ENCODE results near the gene PIGR. TPM values are rescaled to one million over a fixed set of nuclear protein-coding genes. Genes with fewer than 3 reads are reported as not detected.

The PIGR gene
- total RNA-seq, 2 experiments from 2014 or later, result not detected

DNA sequence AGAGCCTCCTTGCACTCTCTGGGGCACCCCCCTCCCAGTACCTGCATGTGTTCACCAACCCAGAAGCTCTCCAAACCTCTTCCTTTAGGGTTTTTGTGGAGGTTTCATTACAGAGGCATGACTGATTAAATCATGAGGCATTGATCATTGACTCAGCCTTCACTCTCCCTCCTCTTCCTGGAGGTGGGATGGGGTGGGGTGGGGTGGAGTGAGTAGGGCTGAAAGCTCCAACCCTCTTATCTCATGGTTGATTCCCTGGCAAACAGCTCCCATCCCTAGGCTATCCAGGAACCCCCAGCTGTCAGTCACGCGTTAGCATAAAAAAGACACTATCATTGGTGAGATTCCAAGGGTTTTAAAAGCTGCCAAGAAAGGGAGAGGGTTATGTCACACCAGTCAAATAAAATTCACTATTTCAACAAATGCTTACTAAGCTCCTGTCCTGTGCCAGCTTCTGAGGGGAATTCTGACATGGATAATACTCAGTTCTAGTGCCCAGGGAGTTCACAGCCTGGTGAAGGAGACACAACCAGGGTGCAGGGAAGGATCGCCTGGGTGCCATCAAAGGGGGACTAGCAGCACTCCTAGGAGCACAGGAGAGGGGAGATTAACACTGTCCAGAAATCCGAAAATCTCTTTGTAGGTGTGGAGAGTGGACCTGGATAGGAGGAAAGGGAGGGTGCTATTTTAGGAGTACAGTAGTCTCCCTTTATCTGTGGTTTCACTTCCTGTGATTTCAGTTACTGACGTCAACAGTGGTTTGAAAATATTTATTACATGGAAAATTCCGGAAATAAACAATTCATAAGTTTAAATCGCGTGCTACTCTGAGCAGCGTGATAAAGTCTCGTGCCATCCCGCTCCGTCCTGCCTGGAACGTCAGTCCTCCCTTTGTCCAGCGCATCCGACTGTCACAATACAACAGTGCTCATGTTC is 55.9 kb downstream of the PIGR start:
- ChIA-PET CTCF (interaction anchor here (1.1 to 2.2 kb wide), 2 partner anchors 12 to 21 kb away, joined by 3 to 8 read pairs; no protein-coding TSS in a partner anchor), POLR2A (no interaction called here)
- no peak overlapping the region for H3K4me3 Mint-ChIP-seq
- no peak for DNase-seq
- peaks cover 4% of the 10 kb centered on the region for H3K9me3 Mint-ChIP-seq
- H3K36me3 Mint-ChIP-seq (ENCODE audit: low read depth), result no peaks in the 10 kb centered on the region
- H3K27me3 Mint-ChIP-seq, result no peaks in the 10 kb centered on the region
- H3K4me1 Mint-ChIP-seq, result peaks cover 33% of the 10 kb centered on the region
- no peak overlapping the region for H3K27ac Mint-ChIP-seq

DNA sequence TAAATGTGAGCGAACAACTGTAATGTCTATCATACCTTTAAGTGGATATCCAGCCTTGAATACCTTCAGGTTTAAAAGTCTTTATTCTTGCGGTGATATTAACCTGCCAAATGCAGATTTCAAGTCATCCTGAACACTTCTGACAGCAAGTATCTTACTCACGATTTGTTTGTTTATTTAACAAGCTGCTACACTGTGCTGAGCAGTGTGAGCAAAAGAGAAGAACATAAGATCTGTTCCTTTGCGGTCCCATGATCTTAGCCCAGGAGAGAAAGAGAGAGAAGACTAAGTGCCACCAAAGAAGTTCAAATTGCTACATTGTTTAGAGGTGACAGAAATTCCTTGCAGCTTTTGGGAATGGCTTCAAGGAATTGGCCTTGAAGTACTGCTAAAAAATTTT is 58.6 kb downstream of the PIGR start:
- POLR2A ChIA-PET, result no interaction called here

DNA sequence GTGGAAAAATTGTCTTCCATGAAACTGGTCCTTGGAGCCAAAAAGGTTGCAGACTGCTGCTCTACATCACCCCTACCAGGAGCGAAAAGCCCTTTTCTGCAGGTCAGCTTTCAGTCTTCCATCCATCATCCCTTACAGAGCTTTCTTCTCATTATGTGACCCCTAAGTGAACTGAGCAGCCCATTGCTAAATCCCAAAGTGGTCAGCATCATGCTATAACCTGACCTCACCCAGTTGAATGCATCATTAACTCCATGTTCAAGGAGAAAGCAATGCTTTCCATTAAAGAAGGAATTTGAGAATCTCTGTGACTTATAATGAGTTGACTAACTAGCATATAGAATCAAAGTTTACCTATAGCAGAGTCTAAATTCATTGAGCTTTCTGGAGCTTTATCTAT is 59.4 kb downstream of the PIGR start:
- CTCF ChIA-PET, result interaction anchor here (1.1 to 3.2 kb wide), 4 partner anchors 9 to 81 kb away, joined by 3 to 19 read pairs (median 4); no protein-coding TSS in a partner anchor
- Mint-ChIP-seq H3K9me3 (peaks cover 6% of the 10 kb centered on the region), H3K4me3 (no peak overlapping the region), H3K27me3 (peaks cover 2% of the 10 kb centered on the region), H3K36me3 (ENCODE audit: low read depth) (no peaks in the 10 kb centered on the region), H3K27ac (no peak overlapping the region), H3K4me1 (peaks cover 26% of the 10 kb centered on the region)
- no peak for DNase-seq
- POLR2A ChIA-PET, result no interaction called here

More for the DNA sequence above, 58.6 kb downstream of the PIGR start:
- no peak for DNase-seq
- H3K4me3 Mint-ChIP-seq, result no peak overlapping the region
- H3K36me3 Mint-ChIP-seq (ENCODE audit: low read depth), result no peaks in the 10 kb centered on the region
- CTCF ChIA-PET, result interaction anchor here (0.6 to 1.2 kb wide), 2 partner anchors 33 to 46 kb away, joined by 3 read pairs; no protein-coding TSS in a partner anchor
- peaks cover 28% of the 10 kb centered on the region for H3K4me1 Mint-ChIP-seq
- peaks cover under 1% of the 10 kb centered on the region for H3K27me3 Mint-ChIP-seq
- no peak overlapping the region for H3K27ac Mint-ChIP-seq
- H3K9me3 Mint-ChIP-seq, result peaks cover 5% of the 10 kb centered on the region

DNA sequence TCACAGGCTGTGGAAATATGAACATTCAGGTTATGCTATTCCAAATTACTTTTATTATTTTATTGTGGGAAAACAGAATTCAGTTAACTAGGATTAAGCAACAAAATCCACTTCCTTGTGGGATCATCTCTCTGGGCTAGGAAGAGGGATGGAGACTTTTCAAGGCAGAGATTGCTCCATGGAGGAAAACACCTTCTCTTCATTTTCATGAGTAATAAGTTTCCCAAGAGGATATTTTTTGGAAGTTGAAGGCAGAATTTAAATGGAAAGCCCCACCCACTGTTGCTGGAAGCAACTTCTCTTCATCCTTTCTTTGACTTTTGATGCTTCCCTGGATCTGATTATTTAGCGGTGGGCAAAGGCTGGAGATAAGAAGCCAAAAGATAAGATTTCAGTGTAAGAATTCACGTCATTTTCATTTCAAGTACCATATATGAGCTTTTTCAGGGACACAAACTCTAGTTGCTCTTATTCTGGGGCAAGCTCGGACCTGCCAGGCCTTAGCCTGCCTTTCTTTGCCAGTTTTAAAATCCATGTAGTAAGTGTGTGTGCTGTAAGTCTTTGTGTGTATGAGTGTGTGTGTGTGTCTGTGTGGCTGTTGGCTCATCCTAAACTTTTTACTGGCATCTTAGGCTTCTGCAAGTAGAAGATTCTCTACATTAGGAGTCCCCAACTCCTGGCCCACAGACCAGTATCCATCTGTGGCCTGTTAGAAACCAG is 60.8 kb downstream of the PIGR start:
- POLR2A ChIA-PET, result no interaction called here
- H3K27me3 Mint-ChIP-seq, result peaks cover 2% of the 10 kb centered on the region
- no peak overlapping the region for H3K4me3 Mint-ChIP-seq
- peaks cover 7% of the 10 kb centered on the region for H3K9me3 Mint-ChIP-seq
- H3K36me3 Mint-ChIP-seq (ENCODE audit: low read depth), result no peaks in the 10 kb centered on the region
- DNase-seq, result no peak
- CTCF ChIA-PET, result interaction anchor here (0.8 to 3.2 kb wide), 7 partner anchors 10 to 97 kb away, joined by 3 to 19 read pairs (median 4); no protein-coding TSS in a partner anchor
- H3K4me1 Mint-ChIP-seq, result peaks cover 14% of the 10 kb centered on the region
- no peak overlapping the region for H3K27ac Mint-ChIP-seq

DNA sequence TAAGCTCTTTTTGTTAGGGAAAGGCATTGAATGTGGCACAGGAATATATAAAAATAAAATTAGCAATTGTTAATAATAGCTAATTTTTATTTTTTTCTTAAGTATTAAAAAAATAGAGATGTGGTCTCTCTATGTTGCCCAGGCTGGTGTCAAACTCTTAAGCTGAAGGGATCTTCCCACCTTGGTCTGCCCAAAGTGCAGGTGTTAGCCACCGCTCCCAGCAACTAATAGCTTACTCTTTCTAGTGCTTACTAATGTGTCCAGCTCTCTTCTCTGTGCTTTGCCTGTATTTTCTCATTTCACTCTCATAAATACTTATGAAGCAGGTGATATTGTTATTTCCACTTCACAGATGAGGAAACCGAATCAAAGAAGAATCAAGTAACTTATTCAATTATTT is 62.4 kb downstream of the PIGR start:
- H3K9me3 Mint-ChIP-seq, result peaks cover 17% of the 10 kb centered on the region

DNA sequence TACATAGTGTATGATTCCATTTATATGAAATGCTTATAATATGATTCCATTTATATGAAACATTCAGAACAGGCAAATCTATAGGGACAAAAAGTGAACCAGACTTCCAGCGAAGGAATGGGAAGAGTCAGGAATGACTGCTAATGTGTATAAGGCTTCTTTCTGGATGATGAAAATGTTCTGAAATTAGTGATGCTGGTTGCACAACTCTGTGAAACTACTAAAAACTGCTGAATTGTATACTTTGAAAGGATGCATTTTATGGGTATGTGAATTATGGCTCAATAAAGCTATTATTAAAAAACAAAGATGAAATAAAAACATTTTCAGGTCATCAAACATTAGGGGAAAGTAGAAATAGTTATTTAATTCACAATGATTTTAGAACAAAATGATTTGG is 63.1 kb downstream of the PIGR start:
- no peak for DNase-seq
- H3K4me1 Mint-ChIP-seq, result peaks cover under 1% of the 10 kb centered on the region
- peaks cover 22% of the 10 kb centered on the region for H3K9me3 Mint-ChIP-seq
- H3K27ac Mint-ChIP-seq, result no peak overlapping the region
- H3K27me3 Mint-ChIP-seq, result peaks cover 2% of the 10 kb centered on the region
- H3K36me3 Mint-ChIP-seq (ENCODE audit: low read depth), result peaks cover 7% of the 10 kb centered on the region
- H3K4me3 Mint-ChIP-seq, result no peak overlapping the region
- POLR2A ChIA-PET, result no interaction called here
- CTCF ChIA-PET, result interaction anchor here (0.8 to 2.2 kb wide), 4 partner anchors 11 to 149 kb away, joined by 3 to 12 read pairs (median 3); no protein-coding TSS in a partner anchor

More for the DNA sequence above, 62.4 kb downstream of the PIGR start:
- DNase-seq, result no peak
- H3K4me3 Mint-ChIP-seq, result no peak overlapping the region
- peaks cover 2% of the 10 kb centered on the region for H3K27me3 Mint-ChIP-seq
- H3K4me1 Mint-ChIP-seq, result peaks cover 3% of the 10 kb centered on the region
- no peak overlapping the region for H3K27ac Mint-ChIP-seq
- H3K36me3 Mint-ChIP-seq (ENCODE audit: low read depth), result peaks cover 5% of the 10 kb centered on the region
- CTCF ChIA-PET, result interaction anchor here (0.8 to 3.2 kb wide), 10 partner anchors 12 to 191 kb away, joined by 3 to 19 read pairs (median 3); partner anchors contain the start of gene IL24
- POLR2A ChIA-PET, result interaction anchor here (0.6 kb wide), 1 partner anchor 67 kb away, joined by 3 read pairs; no protein-coding TSS in a partner anchor

DNA sequence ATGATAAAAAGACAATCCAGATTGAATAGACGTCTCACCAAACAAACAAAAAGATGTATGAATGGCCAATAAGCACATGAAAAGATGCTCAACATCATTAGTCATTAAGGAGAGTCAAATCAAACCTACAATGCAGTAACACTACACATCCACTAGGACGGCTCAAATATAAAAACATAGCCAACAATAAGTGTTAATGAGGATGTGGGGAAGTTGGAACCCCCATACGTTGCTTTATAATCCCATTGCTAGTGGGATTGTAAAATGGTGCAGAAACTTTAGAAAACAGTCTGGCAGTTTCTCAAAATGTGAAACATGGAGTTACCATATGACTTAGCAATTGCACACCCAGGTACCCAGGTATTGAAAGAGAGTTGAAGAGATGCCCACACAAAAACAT is 63.7 kb downstream of the PIGR start:
- Mint-ChIP-seq H3K27me3 (peaks cover 2% of the 10 kb centered on the region), H3K4me3 (no peak overlapping the region), H3K27ac (no peak overlapping the region), H3K4me1 (no peaks in the 10 kb centered on the region), H3K36me3 (ENCODE audit: low read depth) (peaks cover 9% of the 10 kb centered on the region), H3K9me3 (peaks cover 28% of the 10 kb centered on the region)
- DNase-seq, result no peak
- CTCF ChIA-PET, result interaction anchor here (0.8 kb wide), 1 partner anchor 10 kb away, joined by 3 read pairs; no protein-coding TSS in a partner anchor
- POLR2A ChIA-PET, result no interaction called here

DNA sequence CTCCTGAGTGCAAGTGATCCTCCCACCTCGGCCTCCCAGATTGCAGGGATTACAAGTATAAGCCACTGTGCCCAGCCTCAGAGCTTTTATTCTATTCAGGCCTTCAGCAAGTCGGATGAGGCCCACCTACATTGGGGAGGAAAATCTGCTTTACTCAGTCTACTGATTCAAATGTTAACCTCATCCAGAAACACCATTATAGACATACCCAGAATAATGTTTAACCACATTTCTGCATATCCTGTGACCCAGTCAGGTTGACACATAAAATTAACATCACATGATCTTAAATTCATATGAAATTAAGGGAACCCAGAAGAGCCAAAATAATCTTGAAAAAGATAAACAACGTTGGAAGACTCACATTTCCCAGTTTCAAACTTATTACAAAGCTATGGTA is 66.0 kb downstream of the PIGR start:
- no peak for DNase-seq
- peaks cover 39% of the 10 kb centered on the region for H3K9me3 Mint-ChIP-seq
- peaks cover 5% of the 10 kb centered on the region for H3K27me3 Mint-ChIP-seq
- H3K36me3 Mint-ChIP-seq (ENCODE audit: low read depth), result peaks cover 13% of the 10 kb centered on the region
- H3K4me3 Mint-ChIP-seq, result no peak overlapping the region
- no peaks in the 10 kb centered on the region for H3K4me1 Mint-ChIP-seq
- ChIA-PET POLR2A (no interaction called here), CTCF (interaction anchor here (1.0 to 1.2 kb wide), 3 partner anchors 29 to 71 kb away, joined by 3 read pairs; no protein-coding TSS in a partner anchor)
- H3K27ac Mint-ChIP-seq, result no peak overlapping the region

Other genes starting within 250 kb of the PIGR start
- not detected for gene IL19, start 175.7 kb downstream of the PIGR start, total RNA-seq
- under 1 TPM; 0.12 to 0.15 TPM for gene IL10, start 174.0 kb downstream of the PIGR start, total RNA-seq
- gene IL20, start 80.8 kb downstream of the PIGR start, total RNA-seq, result not detected
- gene IL24, start 49.0 kb downstream of the PIGR start, total RNA-seq, result not detected
- gene FCMR, start 24.5 kb downstream of the PIGR start, total RNA-seq, result 100 to 1,000 TPM; 151 to 157 TPM
- not detected for gene FCAMR, start 24.0 kb upstream of the PIGR start, total RNA-seq
- not detected for gene C1orf116, start 86.3 kb upstream of the PIGR start, total RNA-seq
- gene YOD1, start 104.7 kb upstream of the PIGR start, total RNA-seq, result 1 to 10 TPM; 7.3 TPM
- 1 to 10 TPM; 2.1 to 2.5 TPM for gene PFKFB2, start 106.8 kb upstream of the PIGR start, total RNA-seq
- 1 to 10 TPM; 2.1 to 3.1 TPM for gene C4BPB, start 142.4 kb upstream of the PIGR start, total RNA-seq
- gene C4BPA, start 157.8 kb upstream of the PIGR start, total RNA-seq, result not detected

Data from activated CD4-positive, alpha-beta T cell treated with anti-CD3 and anti-CD28 coated beads, Interleukin-2, amount 10 ng/mL, durations not matched to agents 7 days and 5 days (primary cell).